BE2C (cell line): ENCODE data around the gene PARP8.

Experiments
- DNase-seq: peaks from one replicate; pipeline ENCODE4 v3.0.0-alpha.2; 2020
- H3K27me3 ChIP-seq: fragments of 250-450 bp; sonication (Bioruptor Pico); 2 replicates; pipeline ENCODE4 v1.5.1; 2020; ENCODE audit warnings: mild to moderate bottlenecking
- H3K36me3 ChIP-seq: fragments of 250-450 bp; sonication (Bioruptor Pico); 2 replicates; pipeline ENCODE4 v1.5.1; 2020; ENCODE audit warnings: mild to moderate bottlenecking
- H3K4me1 ChIP-seq: fragments of 250-450 bp; sonication (Bioruptor Pico); 2 replicates; pipeline ENCODE4 v1.5.1; 2020
- H3K4me3 ChIP-seq: 2 replicates; pipeline ENCODE4 v1.5.1; 2011; ENCODE audit warnings: low read depth, low read length
- H3K9me3 ChIP-seq: fragments of 250-450 bp; sonication (Bioruptor Pico); 2 replicates; pipeline ENCODE4 v1.5.1; 2020
- CTCF ChIP-seq: IDR thresholded peaks from 2 replicates; pipeline ENCODE4 v1.5.1; 2012; ENCODE audit warnings: mild to moderate bottlenecking, low read depth, low read length

Gene PARP8

GRCh38 chr5:50873595-50874277, 207.3 kb downstream of the PARP8 start:
- Histone ChIP-seq H3K27me3 (peaks cover 4% of the 10 kb centered on the region; the same call in 1 of the 2 replicates), H3K9me3 (no peaks in the 10 kb centered on the region), H3K4me1 (no peaks in the 10 kb centered on the region), H3K4me3 (no peak overlapping the region), H3K36me3 (no peaks in the 10 kb centered on the region)
- no peak for TF ChIP-seq CTCF
- no peak for DNase-seq

- H3K9me3 ChIP-seq = no peaks in the 10 kb centered on the region
- no peaks in the 10 kb centered on the region for H3K4me1 ChIP-seq
- TF ChIP-seq CTCF = no peak
- H3K36me3 ChIP-seq = no peaks in the 10 kb centered on the region
- no peak for DNase-seq
- H3K4me3 ChIP-seq = no peak overlapping the region
- peaks cover 3% of the 10 kb centered on the region; the same call in 1 of the 2 replicates for H3K27me3 ChIP-seq
These were observed 208.0 kb downstream of the PARP8 start for GRCh38 chr5:50874306-50875001.

GRCh38 chr5:50875002-50875344, 208.5 kb downstream of the PARP8 start:
- DNase-seq = no peak
- TF ChIP-seq CTCF = no peak
- H3K4me3 ChIP-seq = no peak overlapping the region
- H3K27me3 ChIP-seq = no peaks in the 10 kb centered on the region; the same call in 1 of the 2 replicates
- no peaks in the 10 kb centered on the region for H3K36me3 ChIP-seq
- no peaks in the 10 kb centered on the region for H3K9me3 ChIP-seq
- no peaks in the 10 kb centered on the region for H3K4me1 ChIP-seq

GRCh38 chr5:50878470-50878869, 212.0 kb downstream of the PARP8 start:
- H3K4me3 ChIP-seq = no peak overlapping the region
- no peaks in the 10 kb centered on the region for H3K27me3 ChIP-seq
- H3K9me3 ChIP-seq = no peaks in the 10 kb centered on the region
- no peaks in the 10 kb centered on the region for H3K36me3 ChIP-seq
- TF ChIP-seq CTCF = no peak
- H3K4me1 ChIP-seq = no peaks in the 10 kb centered on the region
- no peak for DNase-seq

GRCh38 chr5:50881407-50881806, 215.0 kb downstream of the PARP8 start:
- no peaks in the 10 kb centered on the region for H3K9me3 ChIP-seq
- no peak overlapping the region for H3K4me3 ChIP-seq
- no peak for DNase-seq
- no peaks in the 10 kb centered on the region for H3K27me3 ChIP-seq
- H3K4me1 ChIP-seq = no peaks in the 10 kb centered on the region
- no peak for TF ChIP-seq CTCF
- H3K36me3 ChIP-seq = no peaks in the 10 kb centered on the region

GRCh38 chr5:50886657-50887345, 220.4 kb downstream of the PARP8 start:
- no peaks in the 10 kb centered on the region for H3K4me1 ChIP-seq
- no peak overlapping the region for H3K4me3 ChIP-seq
- TF ChIP-seq CTCF = no peak
- H3K9me3 ChIP-seq = no peaks in the 10 kb centered on the region
- DNase-seq = no peak
- no peaks in the 10 kb centered on the region for H3K27me3 ChIP-seq
- H3K36me3 ChIP-seq = no peaks in the 10 kb centered on the region
